Activated naive CD4-positive, alpha-beta T cell treated with anti-CD3 and anti-CD28 coated beads, Interleukin-2, amount 10 ng/mL, durations not matched to agents 7 days and 5 days (primary cell): ENCODE measurements around the gene NYAP2.

Experiments
- CTCF ChIA-PET: fragments of 350-600 bp; sonication (Branson Sonifier 250); formaldehyde crosslinking; loops from one replicate; lab custom pipeline; 2021; ENCODE audit warnings: antibody characterized with exemption; lab: Charles Lee
- DNase-seq: peaks from one replicate; pipeline ENCODE4 v3.0.0-alpha.2; 2020
- H3K27ac Mint-ChIP-seq: one replicate; pipeline ENCODE4 v1.8.0; 2021; ENCODE audit warnings: mild to moderate bottlenecking, moderate library complexity, mixed read lengths
- H3K27me3 Mint-ChIP-seq: one replicate; pipeline ENCODE4 v1.8.0; 2021; ENCODE audit warnings: mild to moderate bottlenecking, mixed read lengths
- H3K36me3 Mint-ChIP-seq: one replicate; pipeline ENCODE4 v1.8.0; 2021; ENCODE audit warnings: mixed read lengths
- H3K4me1 Mint-ChIP-seq: one replicate; pipeline ENCODE4 v1.8.0; 2021; ENCODE audit warnings: mixed read lengths
- H3K4me3 Mint-ChIP-seq: one replicate; pipeline ENCODE4 v1.8.0; 2021; ENCODE audit warnings: mild to moderate bottlenecking, moderate library complexity, mixed read lengths
- H3K9me3 Mint-ChIP-seq: one replicate; pipeline ENCODE4 v1.8.0; 2021; ENCODE audit warnings: mixed read lengths

Gene NYAP2

DNA sequence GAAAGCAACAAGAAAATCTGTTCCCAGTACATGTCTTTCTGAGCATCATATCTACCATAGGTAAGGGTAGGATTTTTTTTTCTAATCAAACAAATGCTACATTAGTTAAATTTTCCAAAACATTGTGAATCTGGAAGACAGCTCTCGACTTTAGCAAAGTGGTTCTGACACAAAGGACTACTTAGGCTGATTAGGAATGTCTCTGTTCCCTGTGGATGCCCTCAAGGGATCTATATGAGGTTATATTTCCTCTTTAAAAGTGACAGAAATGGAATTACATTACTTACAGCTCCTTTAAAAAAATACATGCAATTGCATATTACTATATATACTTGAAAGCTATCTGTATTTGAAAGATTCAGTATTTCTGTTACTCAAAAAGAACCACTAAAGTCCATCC, 15.4 kb downstream of the NYAP2 start:
- H3K4me3 Mint-ChIP-seq = no peak overlapping the region
- H3K27ac Mint-ChIP-seq = no peak overlapping the region
- H3K4me1 Mint-ChIP-seq = no peaks in the 10 kb centered on the region
- no peak for DNase-seq
- no peaks in the 10 kb centered on the region for H3K36me3 Mint-ChIP-seq
- no peaks in the 10 kb centered on the region for H3K9me3 Mint-ChIP-seq
- H3K27me3 Mint-ChIP-seq = no peaks in the 10 kb centered on the region
- CTCF ChIA-PET = no interaction called here

DNA sequence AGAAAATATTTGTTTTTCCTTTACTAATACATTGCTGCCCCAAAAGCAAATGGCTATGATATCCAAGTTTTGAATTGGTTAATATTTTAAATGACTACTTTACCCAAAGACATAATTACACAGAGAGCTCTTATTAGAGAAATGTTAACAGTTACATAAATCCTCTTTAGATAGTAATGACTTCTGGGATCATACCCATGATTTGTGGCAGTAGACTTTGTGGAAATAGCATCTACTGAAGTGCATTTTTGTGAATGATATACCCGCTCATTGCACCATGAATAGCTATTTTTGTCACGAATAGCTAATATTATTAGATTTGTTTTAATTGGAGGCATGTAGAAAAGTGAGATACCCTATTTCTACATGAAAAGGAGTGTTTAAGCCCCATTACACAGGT, 15.8 kb downstream of the NYAP2 start:
- no peak for DNase-seq
- no peaks in the 10 kb centered on the region for H3K4me1 Mint-ChIP-seq
- H3K9me3 Mint-ChIP-seq = no peaks in the 10 kb centered on the region
- H3K27me3 Mint-ChIP-seq = no peaks in the 10 kb centered on the region
- H3K27ac Mint-ChIP-seq = no peak overlapping the region
- no peaks in the 10 kb centered on the region for H3K36me3 Mint-ChIP-seq
- CTCF ChIA-PET = no interaction called here
- no peak overlapping the region for H3K4me3 Mint-ChIP-seq

DNA sequence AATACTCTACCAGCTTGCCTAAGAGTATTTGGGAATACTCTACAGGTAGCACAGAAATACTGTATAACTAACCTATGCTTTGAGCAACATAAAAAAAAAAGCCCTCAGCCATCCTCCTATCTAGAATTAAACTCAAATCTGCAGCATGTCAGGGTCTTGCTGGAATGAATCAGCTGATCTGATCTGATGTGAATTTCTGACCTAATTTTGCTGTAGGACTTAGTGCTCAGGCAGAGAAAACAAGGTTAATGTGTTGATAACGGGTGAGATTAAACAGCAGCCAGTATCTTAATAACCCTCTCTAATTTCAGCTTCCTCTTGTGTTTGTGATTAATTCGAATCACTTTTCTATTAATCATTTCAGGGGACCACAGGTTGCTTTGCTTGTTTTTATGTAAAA, 16.3 kb downstream of the NYAP2 start:
- CTCF ChIA-PET = no interaction called here
- Mint-ChIP-seq H3K36me3 (no peaks in the 10 kb centered on the region), H3K4me3 (no peak overlapping the region), H3K27ac (no peak overlapping the region), H3K9me3 (no peaks in the 10 kb centered on the region), H3K4me1 (no peaks in the 10 kb centered on the region), H3K27me3 (no peaks in the 10 kb centered on the region)
- DNase-seq = no peak

DNA sequence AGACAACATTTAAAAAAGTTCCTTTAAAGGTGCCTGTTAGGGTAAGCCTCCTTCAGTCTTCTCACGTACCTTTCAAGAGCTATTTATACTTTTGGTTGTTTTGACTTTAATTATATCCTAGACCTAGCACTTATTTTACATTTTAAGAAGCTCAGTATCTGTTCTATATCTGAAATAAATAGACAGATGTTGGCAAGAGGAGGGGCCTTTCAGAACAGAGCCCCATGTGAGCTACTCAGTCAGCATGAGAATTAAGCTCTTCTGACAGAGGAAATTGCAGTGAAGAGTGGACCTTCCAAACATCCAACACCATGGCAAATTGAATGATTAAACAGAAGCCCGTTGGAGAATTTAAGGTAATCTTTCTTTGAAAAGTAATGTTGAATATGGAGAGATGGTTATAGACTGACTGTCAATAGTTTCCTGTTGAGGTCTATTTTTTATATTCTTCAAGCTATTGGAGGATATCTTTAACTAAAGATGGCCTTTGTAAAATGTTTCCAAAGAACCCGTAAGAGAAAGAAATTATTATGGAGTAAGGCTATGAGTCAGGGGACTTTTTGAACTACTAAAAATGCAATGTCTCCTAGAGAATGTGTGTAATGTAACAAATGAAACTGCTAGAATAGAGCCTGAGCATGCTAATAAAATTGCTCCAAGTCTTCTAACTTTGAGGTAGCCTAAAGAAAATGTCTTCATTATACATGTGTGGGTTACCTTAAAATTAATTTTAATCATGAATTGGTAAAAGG, 17.3 kb downstream of the NYAP2 start:
- CTCF ChIA-PET = no interaction called here
- no peaks in the 10 kb centered on the region for H3K27me3 Mint-ChIP-seq
- H3K27ac Mint-ChIP-seq = no peak overlapping the region
- DNase-seq = no peak
- no peaks in the 10 kb centered on the region for H3K4me1 Mint-ChIP-seq
- no peaks in the 10 kb centered on the region for H3K9me3 Mint-ChIP-seq
- H3K36me3 Mint-ChIP-seq = no peaks in the 10 kb centered on the region
- no peak overlapping the region for H3K4me3 Mint-ChIP-seq

DNA sequence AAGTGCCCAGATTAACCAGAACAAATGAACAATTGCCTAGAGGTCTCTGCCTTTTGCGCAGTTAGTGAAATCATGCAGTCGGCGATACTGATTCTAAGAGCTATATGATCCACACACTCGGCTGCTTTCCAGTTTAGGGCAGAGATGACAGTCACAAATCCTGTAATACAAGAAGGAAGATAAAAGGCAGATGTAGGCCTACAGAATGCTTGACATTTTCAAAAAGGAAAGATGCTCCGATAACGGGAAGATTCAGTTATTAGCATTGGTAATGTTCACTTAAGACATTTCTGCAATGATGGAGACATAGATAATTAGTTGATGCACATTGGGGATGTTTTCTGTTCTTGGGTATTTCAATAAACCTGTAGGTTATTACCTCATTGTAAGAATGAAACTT, 19.5 kb downstream of the NYAP2 start:
- CTCF ChIA-PET = no interaction called here
- Mint-ChIP-seq H3K27ac (no peak overlapping the region), H3K4me1 (no peaks in the 10 kb centered on the region), H3K4me3 (no peak overlapping the region), H3K9me3 (no peaks in the 10 kb centered on the region), H3K36me3 (no peaks in the 10 kb centered on the region), H3K27me3 (no peaks in the 10 kb centered on the region)
- no peak for DNase-seq

DNA sequence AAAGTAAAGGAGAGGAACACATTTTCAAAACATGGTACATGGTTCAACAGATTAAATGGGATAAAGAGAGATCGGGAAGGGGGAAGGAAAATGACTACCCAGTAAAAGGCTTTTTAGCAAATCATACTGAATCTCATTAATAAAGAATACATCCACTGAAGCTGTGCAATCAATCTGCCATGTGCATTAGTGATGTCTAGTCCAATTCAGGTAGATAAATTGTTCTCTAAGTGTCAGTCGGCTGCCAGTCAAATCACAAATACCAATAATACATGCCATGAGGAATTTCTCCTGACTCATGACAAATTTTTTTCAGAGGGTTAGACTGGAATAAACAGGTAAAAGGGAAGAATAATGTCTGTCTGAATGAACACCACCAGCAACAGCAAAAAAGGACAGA, 22.6 kb downstream of the NYAP2 start:
- H3K36me3 Mint-ChIP-seq = no peaks in the 10 kb centered on the region
- H3K27me3 Mint-ChIP-seq = no peaks in the 10 kb centered on the region
- no peak overlapping the region for H3K4me3 Mint-ChIP-seq
- no peaks in the 10 kb centered on the region for H3K9me3 Mint-ChIP-seq
- CTCF ChIA-PET = no interaction called here
- H3K27ac Mint-ChIP-seq = no peak overlapping the region
- H3K4me1 Mint-ChIP-seq = no peaks in the 10 kb centered on the region
- DNase-seq = no peak

DNA sequence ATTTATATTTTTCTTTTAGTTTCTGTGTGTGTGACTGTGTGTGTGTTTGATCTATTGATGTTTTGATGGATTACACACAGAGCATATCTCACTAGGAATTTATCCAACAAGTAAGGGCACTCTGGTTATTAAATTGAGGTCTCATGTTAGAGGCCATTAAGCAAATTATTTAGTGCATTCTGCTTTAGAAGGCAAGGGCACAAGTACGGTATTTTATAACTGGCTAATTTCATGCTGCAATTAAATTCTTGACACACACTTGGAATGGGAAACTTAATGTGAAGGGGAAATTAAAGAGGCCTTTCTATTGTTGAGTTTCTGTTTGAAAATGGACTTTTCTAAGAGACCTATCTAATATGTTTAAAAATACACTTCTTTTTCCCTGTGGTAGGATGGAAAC, 25.8 kb downstream of the NYAP2 start:
- Mint-ChIP-seq H3K27me3 (no peaks in the 10 kb centered on the region), H3K9me3 (no peaks in the 10 kb centered on the region), H3K36me3 (no peaks in the 10 kb centered on the region), H3K4me3 (no peak overlapping the region), H3K27ac (no peak overlapping the region), H3K4me1 (no peaks in the 10 kb centered on the region)
- DNase-seq = no peak
- CTCF ChIA-PET = no interaction called here

DNA sequence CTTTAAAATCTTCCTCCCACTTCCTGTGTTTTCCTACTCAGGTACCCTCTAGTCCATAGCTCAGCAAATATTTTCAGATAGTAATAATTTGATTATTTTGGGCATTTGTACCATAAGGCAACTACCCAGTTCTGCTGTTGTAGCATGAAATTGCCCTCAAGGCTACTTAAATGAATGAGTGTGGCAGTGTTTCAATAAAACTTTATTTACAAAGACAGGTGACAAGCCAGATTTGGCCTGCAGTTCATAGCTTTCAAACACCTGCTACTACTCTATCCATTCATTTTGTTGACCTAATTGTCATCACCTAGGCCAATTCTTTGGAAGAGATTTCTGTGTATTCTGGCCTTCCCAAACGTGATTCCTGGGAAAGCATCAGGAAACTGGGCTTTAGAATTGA, 28.9 kb downstream of the NYAP2 start:
- Mint-ChIP-seq H3K36me3 (no peaks in the 10 kb centered on the region), H3K4me3 (no peak overlapping the region), H3K27me3 (no peaks in the 10 kb centered on the region), H3K4me1 (no peaks in the 10 kb centered on the region), H3K27ac (no peak overlapping the region), H3K9me3 (no peaks in the 10 kb centered on the region)
- DNase-seq = no peak
- CTCF ChIA-PET = no interaction called here

DNA sequence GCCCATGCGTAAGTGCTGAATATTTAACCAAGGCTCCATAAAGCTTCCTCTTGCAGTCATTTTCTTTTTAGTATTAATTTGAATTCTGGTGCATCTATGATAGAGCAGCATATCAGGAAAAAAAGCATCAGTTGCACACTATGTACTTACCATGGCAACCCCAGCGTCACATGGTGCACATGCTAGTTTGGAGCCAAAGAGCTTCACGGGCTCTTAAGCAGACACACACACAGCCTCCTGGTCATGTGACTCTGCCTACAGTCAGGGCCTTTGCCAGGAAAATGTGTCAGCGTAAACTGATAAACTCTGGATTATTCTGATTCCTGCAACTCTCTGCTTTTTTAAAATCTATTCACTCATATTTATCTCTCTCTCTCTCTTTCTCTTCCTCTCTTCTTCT, 30.2 kb downstream of the NYAP2 start:
- CTCF ChIA-PET = no interaction called here
- H3K9me3 Mint-ChIP-seq = no peaks in the 10 kb centered on the region
- no peak overlapping the region for H3K4me3 Mint-ChIP-seq
- no peaks in the 10 kb centered on the region for H3K27me3 Mint-ChIP-seq
- DNase-seq = no peak
- no peaks in the 10 kb centered on the region for H3K36me3 Mint-ChIP-seq
- no peaks in the 10 kb centered on the region for H3K4me1 Mint-ChIP-seq
- H3K27ac Mint-ChIP-seq = no peak overlapping the region

DNA sequence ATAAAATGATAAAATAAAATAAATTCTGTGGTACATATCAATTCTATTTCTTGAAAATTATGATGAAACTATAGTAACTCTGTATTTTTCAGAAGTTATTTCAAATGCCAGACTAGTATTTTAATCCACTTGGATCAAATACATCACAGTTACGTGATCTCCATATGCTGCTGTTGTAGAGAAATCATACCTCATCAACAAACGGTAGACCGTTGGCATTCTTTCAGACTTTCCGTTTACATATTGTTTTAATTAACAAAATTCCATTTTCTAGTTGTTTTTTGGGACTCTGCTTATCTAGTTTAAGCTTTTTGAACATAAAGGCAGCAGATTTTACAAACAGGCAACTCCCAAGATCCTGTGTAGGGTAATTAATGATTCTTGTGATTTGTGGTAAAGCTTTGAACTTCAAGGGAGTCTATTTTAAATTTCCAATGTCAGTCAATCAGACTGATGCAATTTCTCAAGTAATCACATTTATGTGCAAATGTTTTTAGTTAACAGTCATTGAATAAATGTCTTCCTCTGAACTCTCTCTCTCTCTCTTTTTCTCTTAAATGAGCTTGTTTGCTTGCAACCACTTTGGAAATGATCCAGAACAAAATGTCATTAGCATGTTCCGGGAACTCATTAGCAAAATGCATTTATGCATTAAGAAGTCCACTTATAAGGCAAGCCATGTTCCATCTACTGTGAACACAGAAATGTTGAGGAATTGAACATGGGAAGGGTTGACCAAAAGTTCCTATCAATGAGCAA, 31.8 kb downstream of the NYAP2 start:
- Mint-ChIP-seq H3K36me3 (no peaks in the 10 kb centered on the region), H3K27ac (no peak overlapping the region), H3K27me3 (no peaks in the 10 kb centered on the region), H3K4me3 (no peak overlapping the region), H3K4me1 (no peaks in the 10 kb centered on the region), H3K9me3 (no peaks in the 10 kb centered on the region)
- CTCF ChIA-PET = interaction anchor here (0.6 kb wide), 1 partner anchor 28 kb away, joined by 4 read pairs; no protein-coding TSS in a partner anchor
- no peak for DNase-seq

DNA sequence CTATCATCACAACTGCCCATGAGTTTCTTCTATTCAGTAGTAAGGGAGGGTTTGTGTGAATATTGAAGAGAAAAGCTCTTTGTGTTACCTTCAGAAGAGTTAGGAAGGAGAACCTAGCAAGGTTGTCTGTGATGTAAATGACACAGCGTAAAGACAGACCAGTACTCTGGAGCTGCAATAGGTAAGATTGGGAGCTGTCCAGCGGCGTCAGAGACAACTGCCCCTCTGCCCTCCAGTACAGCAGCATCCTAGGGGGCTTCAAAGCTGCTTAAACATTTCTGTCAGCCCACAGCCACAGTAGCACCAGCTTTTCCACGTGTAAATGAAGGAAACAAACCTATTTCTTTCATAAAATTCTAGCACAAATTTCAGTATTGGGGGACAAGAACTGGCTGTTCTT, 34.5 kb downstream of the NYAP2 start:
- H3K36me3 Mint-ChIP-seq = no peaks in the 10 kb centered on the region
- H3K27me3 Mint-ChIP-seq = no peaks in the 10 kb centered on the region
- CTCF ChIA-PET = no interaction called here
- no peaks in the 10 kb centered on the region for H3K9me3 Mint-ChIP-seq
- H3K27ac Mint-ChIP-seq = no peak overlapping the region
- no peaks in the 10 kb centered on the region for H3K4me1 Mint-ChIP-seq
- DNase-seq = no peak
- H3K4me3 Mint-ChIP-seq = no peak overlapping the region

DNA sequence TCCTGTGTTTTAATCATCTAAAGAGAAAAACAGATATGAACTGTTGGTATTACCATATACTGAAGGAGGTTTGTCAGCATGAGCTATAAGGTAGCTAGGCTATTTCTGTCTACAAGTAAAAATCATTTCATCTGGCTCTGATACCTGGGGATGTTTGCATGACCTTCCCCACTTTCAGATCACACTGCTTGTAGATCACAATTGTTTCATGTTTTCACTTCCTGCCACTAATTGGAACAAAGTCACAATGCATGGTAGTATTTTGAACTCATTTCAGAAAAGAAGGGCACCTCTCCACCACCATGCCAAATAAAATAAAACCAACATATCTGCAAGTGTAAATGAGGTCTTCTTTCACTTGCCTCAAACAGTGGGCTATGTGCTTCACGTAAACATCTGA, 37.8 kb downstream of the NYAP2 start:
- CTCF ChIA-PET = no interaction called here
- H3K27me3 Mint-ChIP-seq = no peaks in the 10 kb centered on the region
- no peak for DNase-seq
- H3K4me3 Mint-ChIP-seq = no peak overlapping the region
- H3K27ac Mint-ChIP-seq = no peak overlapping the region
- H3K9me3 Mint-ChIP-seq = no peaks in the 10 kb centered on the region
- no peaks in the 10 kb centered on the region for H3K36me3 Mint-ChIP-seq
- H3K4me1 Mint-ChIP-seq = no peaks in the 10 kb centered on the region

DNA sequence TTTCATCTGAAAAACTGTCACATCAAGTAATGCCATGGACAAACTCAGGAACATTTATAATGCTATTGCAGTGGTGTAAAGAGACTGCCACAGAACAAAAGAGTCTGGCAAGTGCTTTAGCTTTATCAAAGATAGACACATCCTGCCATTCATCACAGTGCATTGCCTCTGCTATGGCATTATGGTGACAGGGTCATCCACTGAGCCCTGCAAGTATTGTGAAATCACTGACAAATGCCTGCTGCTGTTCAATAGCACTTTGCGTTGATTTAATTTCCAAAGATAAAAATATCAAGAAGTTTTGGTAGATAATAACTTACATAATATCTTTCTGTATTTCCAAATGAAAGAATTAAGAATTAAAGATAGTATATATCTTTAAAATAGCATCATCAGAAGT, 38.7 kb downstream of the NYAP2 start:
- Mint-ChIP-seq H3K27ac (no peak overlapping the region), H3K4me1 (no peaks in the 10 kb centered on the region), H3K27me3 (no peaks in the 10 kb centered on the region), H3K9me3 (no peaks in the 10 kb centered on the region), H3K36me3 (no peaks in the 10 kb centered on the region), H3K4me3 (no peak overlapping the region)
- no peak for DNase-seq
- CTCF ChIA-PET = no interaction called here

DNA sequence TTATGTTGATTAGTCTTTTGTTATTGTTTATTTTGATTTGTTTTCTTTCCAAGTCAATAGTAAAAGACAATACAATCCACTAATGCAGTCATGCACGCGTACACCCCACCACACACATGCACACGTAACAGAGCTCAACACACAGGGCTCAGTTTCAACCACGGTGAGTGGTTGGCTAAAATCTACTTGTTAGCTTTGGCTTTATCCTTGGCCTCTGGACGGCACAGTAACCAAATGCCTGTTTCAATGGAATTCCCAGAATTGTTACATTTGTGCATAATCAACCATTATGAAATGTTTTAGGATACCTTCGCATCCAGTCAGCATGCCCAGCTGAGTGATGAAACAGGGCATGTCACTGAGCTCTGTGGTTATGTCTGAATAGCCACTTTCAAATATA, 53.2 kb downstream of the NYAP2 start:
- Mint-ChIP-seq H3K27me3 (peaks cover 5% of the 10 kb centered on the region), H3K36me3 (no peaks in the 10 kb centered on the region), H3K4me3 (no peak overlapping the region), H3K4me1 (no peaks in the 10 kb centered on the region), H3K9me3 (no peaks in the 10 kb centered on the region), H3K27ac (no peak overlapping the region)
- CTCF ChIA-PET = no interaction called here
- no peak for DNase-seq

DNA sequence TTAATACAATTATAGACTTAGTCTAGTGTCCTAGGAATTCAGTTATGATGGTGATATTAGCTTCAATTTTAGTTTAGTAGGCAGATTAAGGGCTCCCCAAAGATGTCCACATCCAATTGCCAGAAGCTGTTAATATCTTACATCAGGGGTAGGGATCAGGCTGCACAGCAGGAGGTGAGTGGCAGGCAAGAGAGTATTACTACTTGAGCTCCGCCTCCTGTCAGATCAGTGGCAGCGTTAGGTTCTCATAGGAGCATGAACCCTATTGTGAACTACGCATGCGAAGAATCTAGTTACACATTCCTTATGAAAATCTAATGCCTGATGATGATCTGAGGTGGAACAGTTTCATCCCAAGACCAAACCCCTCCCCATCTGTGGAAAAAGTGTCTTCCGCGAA, 54.9 kb downstream of the NYAP2 start:
- CTCF ChIA-PET = no interaction called here
- H3K36me3 Mint-ChIP-seq = no peaks in the 10 kb centered on the region
- H3K27ac Mint-ChIP-seq = no peak overlapping the region

More for the DNA sequence above, 54.9 kb downstream of the NYAP2 start:
- Mint-ChIP-seq H3K27me3 (peaks cover 5% of the 10 kb centered on the region), H3K4me3 (no peak overlapping the region), H3K9me3 (no peaks in the 10 kb centered on the region), H3K4me1 (no peaks in the 10 kb centered on the region)
- no peak for DNase-seq
